K562 (cell line): Measurements from ENCODE around the gene CPEB1. TPM values are rescaled to one million over a fixed set of nuclear protein-coding genes. Genes with fewer than 3 reads are reported as not detected.

ENCODE experiments used
- CBX1 ChIP-seq: sonication (generic); IDR thresholded peaks from 2 replicates; pipeline ENCODE4 v1.6.1; 2016; ENCODE audit warnings: antibody characterized with exemption, low read depth, mild to moderate bottlenecking
- EWSR1 ChIP-seq: fragments of 450-650 bp; IDR thresholded peaks from 2 replicates; pipeline ENCODE4 v1.6.1; 2018; ENCODE audit warnings: borderline replicate concordance, mild to moderate bottlenecking, low read depth, moderate library complexity; ENCODE audit not compliant: partially characterized antibody
- HDAC1 ChIP-seq, 2 experiments: fragments of 450-650 bp; IDR thresholded peaks; 2 replicates each; pipeline ENCODE4 v1.6.1; 2016 to 2017; ENCODE audit warnings: inconsistent platforms in 1 of 2, mild to moderate bottlenecking in 1 of 2, moderate library complexity in 1 of 2
- HIVEP1 ChIP-seq: fragments of 250-450 bp; sonication (Bioruptor Pico); IDR thresholded peaks from 2 replicates; pipeline ENCODE4 v1.4.0; 2020; ENCODE audit warnings: mild to moderate bottlenecking
- KDM2B ChIP-seq: fragments of 250-450 bp; sonication (Bioruptor Pico); IDR thresholded peaks from 2 replicates; pipeline ENCODE4 v1.8.0; 2021; ENCODE audit warnings: mild to moderate bottlenecking, moderate library complexity
- KLF16 ChIP-seq: IDR thresholded peaks from 2 replicates; pipeline ENCODE4 v1.6.1; 2016; ENCODE audit warnings: antibody characterized with exemption
- MCM3 ChIP-seq: fragments of 450-650 bp; IDR thresholded peaks from 2 replicates; pipeline ENCODE4 v1.6.1; 2016
- NBN ChIP-seq: fragments of 450-650 bp; IDR thresholded peaks from 2 replicates; pipeline ENCODE4 v1.6.1; 2016; ENCODE audit warnings: low read depth, mild to moderate bottlenecking
- PRPF4 ChIP-seq: fragments of 200-400 bp; formaldehyde crosslinking; IDR thresholded peaks from one replicate; pipeline ENCODE4 v1.6.1; 2017; ENCODE audit warnings: low read length, low read depth, mild to moderate bottlenecking; ENCODE audit not compliant: insufficient read depth, poor library complexity, severe bottlenecking
- SOX6 ChIP-seq: fragments of 450-650 bp; IDR thresholded peaks from 2 replicates; pipeline ENCODE4 v1.6.1; 2014; ENCODE audit warnings: mild to moderate bottlenecking
- SRSF1 ChIP-seq: fragments of 200-400 bp; formaldehyde crosslinking; IDR thresholded peaks from 2 replicates; pipeline ENCODE4 v1.6.1; 2017; ENCODE audit warnings: mild to moderate bottlenecking, low read depth, low read length, moderate library complexity
- TEAD2 ChIP-seq: fragments of 450-650 bp; IDR thresholded peaks from 2 replicates; pipeline ENCODE4 v1.6.1; 2016; ENCODE audit warnings: missing genetic modification characterization, control low read depth, missing compliant biosample characterization
- ZNF165 ChIP-seq: fragments of 250-450 bp; sonication (Bioruptor Pico); IDR thresholded peaks from 2 replicates; pipeline ENCODE4 v1.4.0; 2020; ENCODE audit warnings: borderline replicate concordance
- ZSCAN32 ChIP-seq: fragments of 450-650 bp; formaldehyde crosslinking; IDR thresholded peaks from 2 replicates; pipeline ENCODE4 v1.4.0; 2020; ENCODE audit warnings: mild to moderate bottlenecking, moderate library complexity
- polyA plus RNA-seq, 8 experiments: library from polyadenylated mRNA; depleted of rRNA in 4 of 8; stranded (reverse) in 5 of 8; unstranded in 3 of 8; fragments of >200 nt; fragmentation: Nextera tagmentation in 2 of 8; fragmentation: Illumina TruSeq in 1 of 8; extraction: Ambion mirVana in 2 of 8; extraction: Trizol in 1 of 8; gene quantifications; 2 replicates each; pipeline versions ENCODE4 v1.2.1 to v1.2.3, GENCODE V29; 2011 to 2014; ENCODE audit warnings: inconsistent platforms in 1 of 8, missing spikeins in 1 of 8
- total RNA-seq, 7 experiments: library from RNA; depleted of rRNA in 6 of 7; stranded (reverse); fragments of >200 nt in 6 of 7; fragmentation: Illumina TruSeq in 2 of 7; extraction: Trizol in 2 of 7; gene quantifications; 2 replicates each; pipeline versions ENCODE4 v1.2.1 to v1.2.3, GENCODE V29; 2011 to 2021; ENCODE audit warnings: low replicate concordance in 1 of 7
- TF ChIP-seq, protein P1 (sequence below): sonication (generic); formaldehyde crosslinking; IDR thresholded peaks from 2 replicates; pipeline ENCODE4 v1.8.1; 2023; ENCODE audit warnings: mild to moderate bottlenecking, missing genetic modification reagents, moderate library complexity
- TF ChIP-seq, protein P2 (sequence below): IDR thresholded peaks from 3 replicates; pipeline ENCODE4 v1.6.1; 2011; ENCODE audit warnings: borderline replicate concordance, mild to moderate bottlenecking, moderate library complexity; ENCODE audit not compliant: insufficient read length; ENCODE audit errors: extremely low read depth

The CPEB1 gene
- total and polyA plus RNA-seq, 9 of the 15 experiments (the other 6 are each of a cell fraction or from before 2014, with no cell fraction given), result 2.2 to 13.4 (median 9.7) TPM

DNA sequence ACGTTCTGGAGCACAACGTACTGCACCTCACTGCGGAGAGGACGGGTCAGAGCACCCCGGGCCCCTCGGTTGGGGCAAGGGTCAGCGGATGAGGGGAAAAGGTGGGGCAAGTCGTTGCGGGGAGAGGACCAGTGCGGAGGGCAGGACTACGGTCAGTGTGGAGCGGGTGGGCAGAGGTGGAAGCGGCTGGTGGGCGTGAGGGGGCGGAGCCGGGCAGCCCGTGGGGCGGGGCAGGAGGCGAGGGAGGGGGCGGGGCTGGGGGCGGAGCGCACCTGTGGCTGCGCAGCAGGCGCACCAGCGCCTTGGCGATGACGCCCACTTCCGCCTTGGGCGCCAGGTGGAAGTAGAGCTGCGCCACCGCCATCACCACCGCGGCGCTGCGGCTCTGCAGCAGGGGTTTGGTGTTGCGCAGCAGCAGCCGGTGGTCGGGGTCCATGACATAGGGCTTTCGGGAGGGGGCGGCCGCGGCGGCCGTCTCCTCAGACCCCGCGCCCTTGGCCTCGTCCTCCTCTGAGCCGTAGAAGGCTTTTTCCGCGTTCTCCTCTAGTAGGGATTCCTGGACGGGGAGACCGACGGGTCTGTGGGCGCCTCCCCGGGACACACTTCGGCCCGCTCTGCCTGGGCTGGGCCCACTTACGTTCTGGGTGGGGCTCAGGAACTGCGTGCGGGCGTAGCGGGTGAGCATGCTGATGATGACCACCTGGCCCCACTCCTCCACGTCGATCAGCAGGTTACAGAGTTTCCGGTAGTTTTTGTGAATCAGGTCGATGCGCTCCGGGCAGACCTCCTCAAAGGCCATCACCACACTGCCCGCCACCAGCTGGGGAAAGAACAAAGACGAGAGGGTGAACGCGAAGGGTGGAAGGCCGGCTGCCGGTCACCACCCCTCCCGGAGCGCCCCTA is 33.3 kb upstream of the CPEB1 start (continued):
- TF ChIP-seq TEAD2 (tag) (no peak), HIVEP1 (no peak), ZNF165 (CRISPR knock-in tag) (no peak), KLF16 (no peak), PRPF4 (no peak), HDAC1 (IDR thresholded peaks at IDR 0.05) (peak in 1 of 2 experiments; percentile 37; a peak in 2 of 4 replicates), CBX1 (peak; percentile 11; the same call in 1 of the 2 replicates), EWSR1 (no peak), NBN (no peak), KDM2B (CRISPR knock-in tag) (0 out of 2 replicates have a peak, but pooled peaks have one; percentile 51), MCM3 (no peak), SRSF1 (no peak), SOX6 (no peak), ZSCAN32 (CRISPR knock-in tag) (no peak)
- TF ChIP-seq, protein P1, sequence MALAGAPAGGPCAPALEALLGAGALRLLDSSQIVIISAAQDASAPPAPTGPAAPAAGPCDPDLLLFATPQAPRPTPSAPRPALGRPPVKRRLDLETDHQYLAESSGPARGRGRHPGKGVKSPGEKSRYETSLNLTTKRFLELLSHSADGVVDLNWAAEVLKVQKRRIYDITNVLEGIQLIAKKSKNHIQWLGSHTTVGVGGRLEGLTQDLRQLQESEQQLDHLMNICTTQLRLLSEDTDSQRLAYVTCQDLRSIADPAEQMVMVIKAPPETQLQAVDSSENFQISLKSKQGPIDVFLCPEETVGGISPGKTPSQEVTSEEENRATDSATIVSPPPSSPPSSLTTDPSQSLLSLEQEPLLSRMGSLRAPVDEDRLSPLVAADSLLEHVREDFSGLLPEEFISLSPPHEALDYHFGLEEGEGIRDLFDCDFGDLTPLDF (CRISPR knock-in tag), result peak; percentile 45; the same call in 1 of the 2 replicates
- TF ChIP-seq, protein P2, sequence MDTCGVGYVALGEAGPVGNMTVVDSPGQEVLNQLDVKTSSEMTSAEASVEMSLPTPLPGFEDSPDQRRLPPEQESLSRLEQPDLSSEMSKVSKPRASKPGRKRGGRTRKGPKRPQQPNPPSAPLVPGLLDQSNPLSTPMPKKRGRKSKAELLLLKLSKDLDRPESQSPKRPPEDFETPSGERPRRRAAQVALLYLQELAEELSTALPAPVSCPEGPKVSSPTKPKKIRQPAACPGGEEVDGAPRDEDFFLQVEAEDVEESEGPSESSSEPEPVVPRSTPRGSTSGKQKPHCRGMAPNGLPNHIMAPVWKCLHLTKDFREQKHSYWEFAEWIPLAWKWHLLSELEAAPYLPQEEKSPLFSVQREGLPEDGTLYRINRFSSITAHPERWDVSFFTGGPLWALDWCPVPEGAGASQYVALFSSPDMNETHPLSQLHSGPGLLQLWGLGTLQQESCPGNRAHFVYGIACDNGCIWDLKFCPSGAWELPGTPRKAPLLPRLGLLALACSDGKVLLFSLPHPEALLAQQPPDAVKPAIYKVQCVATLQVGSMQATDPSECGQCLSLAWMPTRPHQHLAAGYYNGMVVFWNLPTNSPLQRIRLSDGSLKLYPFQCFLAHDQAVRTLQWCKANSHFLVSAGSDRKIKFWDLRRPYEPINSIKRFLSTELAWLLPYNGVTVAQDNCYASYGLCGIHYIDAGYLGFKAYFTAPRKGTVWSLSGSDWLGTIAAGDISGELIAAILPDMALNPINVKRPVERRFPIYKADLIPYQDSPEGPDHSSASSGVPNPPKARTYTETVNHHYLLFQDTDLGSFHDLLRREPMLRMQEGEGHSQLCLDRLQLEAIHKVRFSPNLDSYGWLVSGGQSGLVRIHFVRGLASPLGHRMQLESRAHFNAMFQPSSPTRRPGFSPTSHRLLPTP, result no peak
